MM.1S (cell line): ENCODE results near the gene SERHL2.
"Not testable (repeated sequence)": the region's sequence is repeated elsewhere in the genome, so short reads cannot be mapped to it uniquely, and the experiment has no call there.

ENCODE experiments used
- CTCF ChIP-seq: fragments of 300-600 bp; sonication (generic); IDR thresholded peaks from 2 replicates; pipeline ENCODE4 v1.5.1; 2016; ENCODE audit warnings: antibody characterized with exemption, low read length, mixed read lengths
- EZH2phosphoT487 ChIP-seq: fragments of 300-600 bp; sonication (generic); IDR thresholded peaks from 2 replicates; pipeline ENCODE4 v1.6.1; 2018; ENCODE audit warnings: antibody characterized with exemption, low read length

GRCh38 chr22:42539236-42539771, 14.5 kb upstream of the SERHL2 start:
- not testable (repeated sequence) for TF ChIP-seq CTCF, EZH2phosphoT487
